T follicular helper cell (primary cell): ENCODE measurements around the gene SLC6A12.
"Not testable (repeated sequence)": the region's sequence is repeated elsewhere in the genome, so short reads cannot be mapped to it uniquely, and the experiment has no call there.

Source experiments
- DNase-seq: peaks from one replicate; pipeline ENCODE4 v3.0.0-alpha.2; 2020; ENCODE audit warnings: low read depth
- total RNA-seq, 2 experiments: gene quantifications; one replicate each; lab custom pipeline; 2026; lab: John Stamatoyannopoulos, UW

Gene SLC6A12
- total RNA-seq: 0.04 to 0.30 reads per million in 2 experiments

- DNase-seq: no peak
Observed at GRCh38 chr12:214003-214741, at the start of gene SLC6A12. TSS of gene SLC6A12 (minus strand) at chr12:214157. CDS start at chr12:209986, 4,171 bp downstream.

- DNase-seq: no peak
Observed at GRCh38 chr12:263574-263973, 49.6 kb upstream of the SLC6A12 start.

- no peak for DNase-seq
Observed at GRCh38 chr12:262817-263216, 48.9 kb upstream of the SLC6A12 start, which contains the start of gene SLC6A13. TSS of gene SLC6A13 (minus strand) at chr12:262836. CDS start at chr12:260052, 2,784 bp downstream.

- no peak for DNase-seq
Observed at GRCh38 chr12:262113-262512, 48.2 kb upstream of the SLC6A12 start.

GRCh38 chr12:257521-258321 lies 43.8 kb upstream of the SLC6A12 start:
- no peak for DNase-seq

- DNase-seq: no peak
Observed at GRCh38 chr12:256958-257357, 43.0 kb upstream of the SLC6A12 start.

- no peak for DNase-seq
Observed at GRCh38 chr12:256225-256624, 42.3 kb upstream of the SLC6A12 start.

- DNase-seq: no peak
Observed at GRCh38 chr12:254912-255311, 41.0 kb upstream of the SLC6A12 start.

- no peak for DNase-seq
Observed at GRCh38 chr12:254039-254438, 40.1 kb upstream of the SLC6A12 start.

GRCh38 chr12:253116-253831 lies 39.3 kb upstream of the SLC6A12 start:
- no peak for DNase-seq

- DNase-seq: no peak
Observed at GRCh38 chr12:252636-253035, 38.7 kb upstream of the SLC6A12 start.

GRCh38 chr12:247271-247670 lies 33.3 kb upstream of the SLC6A12 start:
- DNase-seq: no peak

GRCh38 chr12:243381-243780 lies 29.4 kb upstream of the SLC6A12 start:
- no peak for DNase-seq

- no peak for DNase-seq
Observed at GRCh38 chr12:242496-242895, 28.5 kb upstream of the SLC6A12 start.

GRCh38 chr12:241266-241665 lies 27.3 kb upstream of the SLC6A12 start:
- no peak for DNase-seq

GRCh38 chr12:240566-240965 lies 26.6 kb upstream of the SLC6A12 start:
- DNase-seq: no peak

GRCh38 chr12:238736-239398 lies 24.9 kb upstream of the SLC6A12 start:
- no peak for DNase-seq

- no peak for DNase-seq
Observed at GRCh38 chr12:238116-238515, 24.2 kb upstream of the SLC6A12 start.

GRCh38 chr12:237026-237815 lies 23.3 kb upstream of the SLC6A12 start:
- DNase-seq: no peak

GRCh38 chr12:236445-236844 lies 22.5 kb upstream of the SLC6A12 start:
- DNase-seq: no peak

- not testable (repeated sequence) for DNase-seq
Observed at GRCh38 chr12:235967-236366, 22.0 kb upstream of the SLC6A12 start.
